PFSK-1 (cell line): ENCODE results near the gene IDH3G.

Experiments used
- FOXP2 ChIP-seq: optimal IDR thresholded peaks from 2 replicates; pipeline ENCODE3; 2011; ENCODE audit warnings: borderline replicate concordance, control low read depth, inconsistent platforms; ENCODE audit not compliant: insufficient read depth; ENCODE audit errors: extremely low read length, extremely low read depth
- POLR2AphosphoS5 ChIP-seq: IDR thresholded peaks from 2 replicates; pipeline ENCODE4 v1.6.1; 2012; ENCODE audit warnings: low read depth, mild to moderate bottlenecking, control low read depth, low read length, moderate library complexity
- SIN3A ChIP-seq: IDR thresholded peaks from 2 replicates; pipeline ENCODE4 v1.6.1; 2012; ENCODE audit warnings: mild to moderate bottlenecking, low read length, moderate library complexity, borderline replicate concordance; ENCODE audit not compliant: insufficient read depth
- TAF1 ChIP-seq: IDR thresholded peaks from 2 replicates; pipeline ENCODE4 v1.6.1; 2012; ENCODE audit warnings: low read length, control low read depth, borderline replicate concordance; ENCODE audit not compliant: insufficient read depth

GRCh38 chrX:153827016-153827415 is 32.8 kb upstream of the IDH3G start:
- TF ChIP-seq SIN3A (no peak), POLR2AphosphoS5 (no peak), FOXP2 (no peak), TAF1 (no peak)
